NCI-H748 (cell line): Measurements from ENCODE around the gene UNC119B.

Experiments
- DNase-seq: peaks from one replicate; lab custom pipeline; 2025; ENCODE audit not compliant: unreplicated experiment; lab: John Stamatoyannopoulos, UW

The UNC119B gene

GRCh38 chr12:120738252-120739030 lies 28.2 kb downstream of the UNC119B start:
- no peak for DNase-seq

- DNase-seq, result no peak
Measured at GRCh38 chr12:120739031-120739762, 28.9 kb downstream of the UNC119B start.

- no peak for DNase-seq
Measured at GRCh38 chr12:120739821-120740613, 29.8 kb downstream of the UNC119B start.

GRCh38 chr12:120740871-120741270 lies 30.6 kb downstream of the UNC119B start:
- DNase-seq, result no peak

GRCh38 chr12:120741476-120742421 lies 31.5 kb downstream of the UNC119B start:
- DNase-seq, result no peak

- no peak for DNase-seq
Measured at GRCh38 chr12:120744922-120745493, 34.8 kb downstream of the UNC119B start.

- no peak for DNase-seq
Measured at GRCh38 chr12:120748242-120748641, 38.0 kb downstream of the UNC119B start.

GRCh38 chr12:120749256-120749655 lies 39.0 kb downstream of the UNC119B start:
- DNase-seq, result no peak

GRCh38 chr12:120750806-120751205 lies 40.5 kb downstream of the UNC119B start:
- no peak for DNase-seq

GRCh38 chr12:120751389-120751788 lies 41.1 kb downstream of the UNC119B start:
- no peak for DNase-seq

GRCh38 chr12:120754792-120755191 lies 44.5 kb downstream of the UNC119B start:
- no peak for DNase-seq

GRCh38 chr12:120755269-120755668 lies 45.0 kb downstream of the UNC119B start:
- DNase-seq, result no peak

GRCh38 chr12:120757226-120757742 lies 47.0 kb downstream of the UNC119B start:
- no peak for DNase-seq

GRCh38 chr12:120757949-120758348 lies 47.7 kb downstream of the UNC119B start:
- no peak for DNase-seq

- DNase-seq, result no peak
Measured at GRCh38 chr12:120758798-120759590, 48.7 kb downstream of the UNC119B start.

- no peak for DNase-seq
Measured at GRCh38 chr12:120759591-120760348, 49.5 kb downstream of the UNC119B start.

GRCh38 chr12:120760349-120761254 lies 50.3 kb downstream of the UNC119B start:
- DNase-seq, result no peak
